Activated B cell treated with CpG ODN at 0.5 μM for 24 hours (primary cell): ENCODE measurements around the gene PDIA5. TPM values are rescaled to one million over a fixed set of nuclear protein-coding genes. Genes with fewer than 3 reads are reported as not detected.

Source experiments
- ATAC-seq: fragments of 200-7000 bp; cut with Tn5 transposase; one replicate; pipeline ENCODE4 v1.10.0; 2021; ENCODE audit warnings: low read depth, mild to moderate bottlenecking, moderate library complexity
- CTCF ChIA-PET: fragments of 350-600 bp; sonication (Branson Sonifier 250); formaldehyde crosslinking; loops from one replicate; lab custom pipeline; 2021; ENCODE audit warnings: antibody characterized with exemption; lab: Charles Lee
- POLR2A ChIA-PET: fragments of 350-600 bp; sonication (Branson Sonifier 250); formaldehyde crosslinking; loops from one replicate; lab custom pipeline; 2021; ENCODE audit warnings: antibody characterized with exemption; lab: Charles Lee
- DNase-seq: peaks from one replicate; pipeline ENCODE4 v3.0.0; 2022
- H3K27ac Mint-ChIP-seq: one replicate; pipeline ENCODE4 v1.8.0; 2020; ENCODE audit warnings: mixed read lengths
- H3K27me3 Mint-ChIP-seq: one replicate; pipeline ENCODE4 v1.8.0; 2021; ENCODE audit warnings: mixed read lengths
- H3K36me3 Mint-ChIP-seq: one replicate; pipeline ENCODE4 v1.8.0; 2021; ENCODE audit warnings: low read depth, mixed read lengths
- H3K4me1 Mint-ChIP-seq: one replicate; pipeline ENCODE4 v1.8.0; 2021; ENCODE audit warnings: mixed read lengths
- H3K4me3 Mint-ChIP-seq: one replicate; pipeline ENCODE4 v1.8.0; 2020; ENCODE audit warnings: mild to moderate bottlenecking, mixed read lengths
- H3K9me3 Mint-ChIP-seq: one replicate; pipeline ENCODE4 v1.8.0; 2020; ENCODE audit warnings: mixed read lengths
- intact Hi-C: fragments of 100-400 bp; cut with micrococcal nuclease; formaldehyde crosslinking; loops from one replicate; pipeline ENCODE4 v1.15.1; 2024
- total RNA-seq: library from RNA; stranded (reverse); gene quantifications from 2 replicates; pipeline ENCODE4 v1.2.3, GENCODE V29; 2022
- TF ChIP-seq, protein P1 (sequence below): fragments of 200-600 bp; IDR thresholded peaks from one replicate; pipeline ENCODE4 v1.8.0; 2022; ENCODE audit warnings: antibody characterized with exemption, mild to moderate bottlenecking

The PDIA5 gene
- total RNA-seq, 1 donor from 2014 or later: 8.5 TPM

DNA sequence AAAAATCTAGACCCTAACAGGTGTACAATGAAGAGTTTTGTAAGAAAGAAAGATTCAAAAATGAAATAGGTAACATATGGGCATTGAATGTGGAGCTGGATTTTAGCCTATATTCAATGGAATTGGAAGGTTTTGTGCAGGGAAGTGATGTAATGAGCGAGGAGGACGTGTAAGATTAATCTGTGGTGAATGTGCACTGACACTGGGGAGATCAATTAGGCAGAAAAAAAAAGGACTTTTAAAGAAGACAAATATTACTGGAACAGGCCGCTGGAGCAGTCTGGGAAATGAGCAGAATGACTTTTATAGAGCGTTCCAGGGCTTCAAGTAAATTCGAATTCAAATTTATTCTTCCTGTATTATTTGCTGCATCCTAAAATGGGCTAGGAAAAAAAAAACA is 55.2 kb downstream of the PDIA5 start:
- Mint-ChIP-seq H3K4me1 (no peaks in the 10 kb centered on the region), H3K4me3 (no peak overlapping the region), H3K9me3 (no peaks in the 10 kb centered on the region), H3K27me3 (no peaks in the 10 kb centered on the region), H3K36me3 (peaks cover 30% of the 10 kb centered on the region), H3K27ac (no peak overlapping the region)
- ChIA-PET POLR2A (no interaction called here), CTCF (no interaction called here)
- no peak for DNase-seq
- TF ChIP-seq, protein P1, sequence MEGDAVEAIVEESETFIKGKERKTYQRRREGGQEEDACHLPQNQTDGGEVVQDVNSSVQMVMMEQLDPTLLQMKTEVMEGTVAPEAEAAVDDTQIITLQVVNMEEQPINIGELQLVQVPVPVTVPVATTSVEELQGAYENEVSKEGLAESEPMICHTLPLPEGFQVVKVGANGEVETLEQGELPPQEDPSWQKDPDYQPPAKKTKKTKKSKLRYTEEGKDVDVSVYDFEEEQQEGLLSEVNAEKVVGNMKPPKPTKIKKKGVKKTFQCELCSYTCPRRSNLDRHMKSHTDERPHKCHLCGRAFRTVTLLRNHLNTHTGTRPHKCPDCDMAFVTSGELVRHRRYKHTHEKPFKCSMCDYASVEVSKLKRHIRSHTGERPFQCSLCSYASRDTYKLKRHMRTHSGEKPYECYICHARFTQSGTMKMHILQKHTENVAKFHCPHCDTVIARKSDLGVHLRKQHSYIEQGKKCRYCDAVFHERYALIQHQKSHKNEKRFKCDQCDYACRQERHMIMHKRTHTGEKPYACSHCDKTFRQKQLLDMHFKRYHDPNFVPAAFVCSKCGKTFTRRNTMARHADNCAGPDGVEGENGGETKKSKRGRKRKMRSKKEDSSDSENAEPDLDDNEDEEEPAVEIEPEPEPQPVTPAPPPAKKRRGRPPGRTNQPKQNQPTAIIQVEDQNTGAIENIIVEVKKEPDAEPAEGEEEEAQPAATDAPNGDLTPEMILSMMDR: no peak
- intact Hi-C loops: no loop called here
- ATAC-seq: no peak

DNA sequence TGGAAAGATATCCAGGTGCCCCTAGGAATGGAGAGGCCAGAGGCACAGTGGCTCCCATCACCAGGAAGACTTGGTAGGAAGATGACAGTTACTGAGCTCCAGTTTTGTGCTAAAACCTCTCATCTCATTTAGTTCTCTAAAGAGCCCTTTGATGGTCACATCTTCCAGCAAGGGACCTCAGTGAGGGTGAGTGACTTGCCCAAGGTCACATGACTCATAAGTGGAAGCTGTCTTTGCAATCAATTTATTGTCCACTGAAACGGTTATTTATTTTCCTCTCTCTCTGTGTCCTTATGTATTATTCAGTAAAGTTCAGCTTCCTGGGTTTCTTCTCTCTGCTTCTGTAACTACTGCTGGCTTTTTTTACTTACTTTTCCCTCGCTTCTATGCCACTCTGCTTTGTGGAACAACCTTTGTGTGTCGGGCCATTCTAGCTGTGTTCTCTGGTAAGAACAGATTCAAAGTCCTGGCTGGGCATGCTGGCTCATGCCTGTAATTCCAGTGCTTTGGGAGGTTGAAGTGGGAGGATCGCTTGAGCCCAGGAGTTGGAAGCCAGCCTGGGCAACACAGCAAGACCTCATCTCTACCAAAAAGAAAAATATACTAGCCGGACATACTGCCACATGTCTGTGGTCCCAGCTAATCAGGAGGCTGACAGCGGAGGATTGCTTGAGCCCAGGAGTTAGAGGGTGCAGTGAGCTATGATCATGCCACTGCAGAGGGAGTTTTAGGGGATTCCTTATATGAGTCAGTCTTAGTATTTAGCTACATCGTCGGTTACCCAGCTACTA is 55.9 kb downstream of the PDIA5 start:
- ChIA-PET POLR2A (interaction anchor here (0.5 kb wide), 1 partner anchor 1524 kb away, joined by 8 read pairs; no protein-coding TSS in a partner anchor), CTCF (no interaction called here)
- TF ChIP-seq, protein P1: no peak
- Mint-ChIP-seq H3K27me3 (no peaks in the 10 kb centered on the region), H3K9me3 (no peaks in the 10 kb centered on the region), H3K4me3 (no peak overlapping the region), H3K27ac (no peak overlapping the region), H3K4me1 (no peaks in the 10 kb centered on the region), H3K36me3 (peaks cover 30% of the 10 kb centered on the region)
- DNase-seq: no peak
- intact Hi-C loops: no loop called here
- no peak for ATAC-seq

- no peak for DNase-seq
- H3K4me1 Mint-ChIP-seq: no peaks in the 10 kb centered on the region
- no peaks in the 10 kb centered on the region for H3K27me3 Mint-ChIP-seq
- CTCF ChIA-PET: interaction anchor here (0.9 kb wide), 1 partner anchor 78 kb away, joined by 4 read pairs; the partner anchor contains the start of gene SEC22A
- H3K36me3 Mint-ChIP-seq: peaks cover 27% of the 10 kb centered on the region
- TF ChIP-seq, protein P1: no peak
- no peak for ATAC-seq
- H3K27ac Mint-ChIP-seq: no peak overlapping the region
- POLR2A ChIA-PET: no interaction called here
- intact Hi-C loops: no loop called here
- no peak overlapping the region for H3K4me3 Mint-ChIP-seq
- no peaks in the 10 kb centered on the region for H3K9me3 Mint-ChIP-seq
Observed at GRCh38 chr3:123123716-123124616, 57.1 kb downstream of the PDIA5 start.

DNA sequence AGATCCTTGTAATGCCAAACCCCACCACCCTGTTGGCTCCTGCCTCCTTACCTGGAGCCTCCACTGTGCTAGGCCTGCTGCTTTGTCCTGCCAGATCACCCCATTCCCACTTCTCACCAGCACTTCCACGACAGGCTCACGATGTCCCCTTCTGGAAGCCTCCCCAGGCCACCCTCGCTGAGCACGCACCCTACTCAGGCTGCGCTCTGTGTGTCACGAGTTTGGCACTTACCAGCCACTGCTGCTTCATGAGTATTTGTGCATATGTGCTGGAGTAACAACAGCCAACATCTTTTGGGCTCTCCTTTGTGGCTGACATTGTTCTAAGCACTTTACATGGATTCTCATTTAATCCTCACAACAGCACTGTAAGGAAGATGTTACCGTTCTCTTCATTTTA is 58.1 kb downstream of the PDIA5 start:
- peaks cover 28% of the 10 kb centered on the region for H3K36me3 Mint-ChIP-seq
- DNase-seq: no peak
- no peak overlapping the region for H3K4me3 Mint-ChIP-seq
- no peaks in the 10 kb centered on the region for H3K27me3 Mint-ChIP-seq
- no peak for ATAC-seq
- no peak overlapping the region for H3K27ac Mint-ChIP-seq
- intact Hi-C loops: no loop called here
- ChIA-PET CTCF (no interaction called here), POLR2A (no interaction called here)
- TF ChIP-seq, protein P1: no peak
- H3K9me3 Mint-ChIP-seq: no peaks in the 10 kb centered on the region
- no peaks in the 10 kb centered on the region for H3K4me1 Mint-ChIP-seq

GRCh38 chr3:123126031-123126430 is 59.2 kb downstream of the PDIA5 start:
- DNase-seq (no peak), ATAC-seq (no peak)
- Mint-ChIP-seq H3K4me3 (no peak overlapping the region), H3K36me3 (peaks cover 32% of the 10 kb centered on the region), H3K4me1 (no peaks in the 10 kb centered on the region), H3K9me3 (no peaks in the 10 kb centered on the region), H3K27me3 (no peaks in the 10 kb centered on the region), H3K27ac (no peak overlapping the region)
- POLR2A ChIA-PET: no interaction called here
- CTCF ChIA-PET: no interaction called here
- intact Hi-C loops: no loop called here
- TF ChIP-seq, protein P1: no peak
